HL-60/S4 (cell line): ENCODE results near the gene EPHB3.

Experiments used
- in situ Hi-C: fragments of 300-500 bp; cut with MboI; formaldehyde crosslinking; loops from 2 replicates; pipeline ENCODE4 v1.14.3; 2022; ENCODE audit warnings: low sequenced_read_pairs

EPHB3 gene

DNA sequence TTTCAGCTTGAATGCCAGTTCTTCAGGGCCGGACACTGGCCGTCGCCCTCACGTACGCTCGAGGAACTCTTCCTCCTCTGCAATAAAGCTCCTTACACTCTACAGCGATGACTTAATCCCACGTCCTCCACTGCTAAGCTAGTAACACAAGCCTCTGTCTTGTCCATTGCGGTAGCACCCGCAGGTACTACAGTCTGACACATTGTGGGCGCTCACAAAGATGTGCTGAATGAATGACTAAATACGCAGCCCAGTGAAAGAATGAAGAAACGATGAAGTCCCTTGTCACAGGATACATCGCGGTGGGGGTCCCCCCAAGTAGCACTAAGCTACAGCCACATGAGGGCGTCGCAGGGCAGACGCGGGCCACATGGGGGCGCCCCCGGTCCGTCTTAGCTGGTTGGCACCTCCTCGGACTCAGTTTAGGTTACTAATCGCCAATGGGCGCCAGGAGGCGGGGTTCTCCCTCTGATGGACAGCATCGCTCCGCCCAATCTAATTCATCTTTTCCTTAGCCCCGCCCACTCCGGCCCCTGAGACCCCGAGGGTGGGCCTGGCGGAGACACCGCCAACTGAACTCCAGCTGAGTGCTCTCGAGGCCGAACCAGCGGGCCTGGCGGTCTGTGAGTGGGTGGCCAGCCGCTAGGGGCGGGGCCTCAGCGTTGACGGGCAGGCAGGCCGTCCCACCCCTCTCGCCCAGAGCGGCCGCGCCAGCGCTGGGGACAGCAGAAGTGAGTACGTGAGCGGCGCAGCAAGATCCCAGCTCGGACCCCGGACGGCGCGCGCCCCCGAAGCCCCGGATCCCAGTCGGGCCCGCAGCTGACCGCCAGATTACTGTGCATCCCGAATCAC is at the start of gene EPHB3:
Gene EPHB3 (plus strand): TSS at position 725 of the 852 bp plus-strand sequence. CDS start 451 bp downstream, outside the sequence.
- in situ Hi-C loops: no loop called here

DNA sequence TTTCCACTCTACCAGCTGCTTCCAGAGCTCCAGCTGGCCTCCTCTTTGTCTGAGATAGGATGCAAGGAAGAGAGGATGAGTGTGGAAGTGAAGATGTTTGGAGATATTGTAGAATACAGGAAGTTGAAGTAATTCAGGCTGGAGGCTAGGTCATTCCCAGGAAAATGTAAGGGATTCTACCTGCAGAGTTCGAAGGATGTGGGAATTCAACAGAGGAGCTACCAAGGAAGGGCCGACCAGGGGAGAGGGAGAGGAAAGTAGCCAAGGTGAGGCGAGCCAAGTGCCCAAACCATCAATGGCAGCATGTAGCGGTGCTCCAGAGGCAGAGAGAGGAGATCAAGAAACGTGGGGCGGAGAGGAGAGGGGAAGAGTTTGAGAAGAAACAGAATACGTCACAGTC is 49.0 kb upstream of the EPHB3 start:
- in situ Hi-C loops: no loop called here

DNA sequence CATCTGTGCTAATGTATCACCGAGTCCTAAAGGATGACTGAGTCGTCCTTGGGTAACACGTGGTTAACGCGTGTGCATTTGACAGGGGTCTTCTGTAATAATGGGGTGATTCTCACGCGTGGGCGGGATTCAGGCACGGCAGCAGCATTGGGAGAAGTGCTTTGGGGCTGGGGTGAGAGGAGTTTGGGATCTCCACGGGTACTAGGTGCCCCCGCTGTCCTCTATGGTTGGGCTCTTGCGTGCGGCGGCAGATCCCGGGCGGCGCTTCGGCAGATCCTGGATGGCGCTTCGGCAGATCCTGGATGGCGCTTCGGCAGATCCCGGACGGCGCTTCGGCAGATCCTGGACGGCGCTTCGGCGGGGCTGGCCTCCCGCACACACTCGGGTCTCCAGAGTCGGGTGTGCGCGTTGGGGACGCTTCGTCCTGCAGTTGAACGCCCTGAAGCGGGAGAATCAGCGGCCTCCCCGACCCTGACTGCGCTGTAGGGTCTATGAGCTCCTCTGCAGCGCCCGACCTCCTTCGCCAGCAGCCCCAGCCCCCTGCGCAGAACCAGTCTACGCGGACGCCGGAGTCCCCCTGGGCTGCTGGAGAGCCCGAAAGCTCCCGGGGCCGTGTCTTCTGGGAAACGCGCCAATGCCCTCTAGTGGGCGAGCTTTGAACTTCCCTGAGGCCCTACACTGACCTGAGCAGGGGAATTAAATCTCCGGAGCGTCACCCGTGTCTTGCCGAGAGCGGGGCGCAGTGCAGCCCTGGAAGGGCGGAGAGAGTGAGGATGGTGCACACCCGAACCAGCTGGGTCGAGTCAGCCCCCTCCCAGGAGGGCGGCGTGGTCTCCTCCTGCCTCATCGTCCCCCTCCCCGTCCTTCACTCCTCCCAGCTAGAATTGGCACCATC is 48.1 kb upstream of the EPHB3 start:
- in situ Hi-C loops: no loop called here

DNA sequence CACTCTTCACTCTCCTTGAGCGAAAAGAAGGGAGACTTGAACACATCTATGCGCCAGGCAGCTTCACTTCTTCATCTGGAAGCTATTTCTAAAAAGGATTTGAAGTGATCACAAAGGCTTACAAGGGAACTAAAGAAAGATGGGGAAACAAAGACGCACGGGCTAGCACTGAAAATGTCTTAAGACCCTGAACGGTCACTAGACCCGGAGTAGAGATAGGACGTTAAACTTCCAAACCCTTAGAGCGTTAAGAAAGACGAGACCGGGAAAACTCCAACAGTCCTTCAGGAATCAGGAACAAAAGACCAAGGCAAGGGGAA is 47.5 kb upstream of the EPHB3 start:
- in situ Hi-C loops: no loop called here

DNA sequence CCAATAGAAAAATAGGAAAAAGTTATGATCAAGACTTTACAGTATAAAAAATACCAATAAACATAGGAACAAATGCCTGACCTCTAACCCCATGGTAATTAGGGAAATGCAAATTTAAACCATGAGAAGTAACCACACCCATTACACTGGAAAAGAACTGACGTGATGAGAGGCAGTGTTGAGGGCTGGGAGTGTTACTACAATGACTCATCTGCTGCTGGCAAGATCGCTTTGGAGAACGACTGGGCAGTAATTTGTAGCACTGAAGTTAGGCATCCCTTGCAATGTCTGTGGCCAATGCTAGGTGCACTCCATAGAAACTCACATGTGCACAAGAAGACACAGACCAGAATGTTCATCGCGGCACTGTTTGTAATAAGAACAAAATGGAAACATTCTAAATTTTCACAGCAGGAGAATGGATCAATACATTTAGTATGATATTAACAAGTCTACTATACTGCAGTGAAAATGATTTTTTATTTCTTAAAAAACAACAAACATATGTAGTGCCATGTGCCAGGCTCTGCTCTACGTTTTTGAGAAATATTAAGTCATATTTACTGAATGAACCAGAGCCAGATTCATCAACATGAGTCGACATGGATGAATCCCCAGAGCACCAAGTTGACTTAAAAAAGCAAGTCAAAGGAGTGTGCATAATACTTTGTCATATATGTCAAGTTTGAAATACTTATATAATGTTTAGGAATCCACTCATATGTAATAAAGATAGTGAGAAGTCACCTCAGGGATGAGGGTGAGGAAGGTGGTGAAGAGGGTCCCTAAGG is 37.6 kb upstream of the EPHB3 start:
- in situ Hi-C loops: loop anchor here (10.0 kb wide), 1 partner anchor 149 kb away; the partner anchor contains the start of gene THPO

DNA sequence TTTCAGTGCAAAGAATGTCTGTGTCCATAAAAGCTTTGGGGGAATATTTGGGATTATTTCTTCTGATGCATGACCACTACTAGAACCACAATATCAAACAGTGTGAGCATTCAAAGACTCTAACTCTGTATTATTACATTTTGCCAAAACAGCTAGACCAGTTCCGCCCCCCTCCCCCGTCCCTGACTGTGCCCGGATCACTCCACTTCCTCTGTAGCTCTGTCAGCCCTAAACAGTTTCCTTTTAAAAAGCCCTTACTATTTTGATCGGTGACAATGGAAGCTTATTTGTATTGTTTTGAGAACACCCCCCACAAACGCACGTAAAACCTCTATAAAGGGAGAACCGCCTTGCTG is 36.6 kb upstream of the EPHB3 start:
- in situ Hi-C loops: loop anchor here (10.0 to 25.0 kb wide), 2 partner anchors 150 to 638 kb away; partner anchors contain the start of genes PARL and THPO

DNA sequence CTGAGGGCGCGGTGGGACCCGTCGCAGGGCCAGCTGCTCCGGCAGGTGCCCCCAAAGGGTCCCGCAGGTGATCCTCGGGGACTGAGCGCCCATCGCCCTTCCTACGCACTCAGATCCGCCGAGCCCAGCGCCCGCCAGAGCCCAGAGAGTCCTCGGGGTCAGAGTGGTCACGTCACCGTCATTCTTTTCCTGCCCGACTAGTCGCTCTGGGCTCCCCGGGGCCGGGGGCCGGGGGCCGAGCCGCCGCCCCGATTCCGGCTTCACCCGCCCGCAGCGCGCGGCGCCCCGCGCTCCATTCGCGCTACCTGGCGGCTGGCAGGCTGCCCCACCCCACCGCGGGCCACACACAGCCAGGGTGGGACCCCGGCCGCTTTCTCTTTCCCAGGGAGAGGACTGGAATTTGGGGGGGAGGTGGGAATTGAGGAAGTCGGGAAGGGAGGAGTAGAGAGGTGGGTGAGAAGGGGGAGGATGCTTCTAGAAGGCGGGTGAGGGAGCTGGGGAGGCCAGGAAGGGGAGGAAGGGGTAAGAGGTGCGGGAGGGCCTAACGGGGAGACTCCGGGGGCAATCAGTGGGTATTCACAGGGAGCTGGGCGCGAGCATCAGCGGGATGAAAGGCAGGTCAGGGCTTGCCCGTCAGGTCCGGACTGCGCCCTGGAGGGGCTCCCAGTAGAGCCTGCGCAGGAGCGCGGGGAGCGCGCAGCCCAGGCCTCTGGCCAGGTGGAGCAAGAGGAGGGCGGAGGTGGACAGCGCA is 36.1 kb upstream of the EPHB3 start:
- in situ Hi-C loops: loop anchor here (10.0 to 25.0 kb wide), 2 partner anchors 151 to 638 kb away; partner anchors contain the start of genes PARL and THPO

DNA sequence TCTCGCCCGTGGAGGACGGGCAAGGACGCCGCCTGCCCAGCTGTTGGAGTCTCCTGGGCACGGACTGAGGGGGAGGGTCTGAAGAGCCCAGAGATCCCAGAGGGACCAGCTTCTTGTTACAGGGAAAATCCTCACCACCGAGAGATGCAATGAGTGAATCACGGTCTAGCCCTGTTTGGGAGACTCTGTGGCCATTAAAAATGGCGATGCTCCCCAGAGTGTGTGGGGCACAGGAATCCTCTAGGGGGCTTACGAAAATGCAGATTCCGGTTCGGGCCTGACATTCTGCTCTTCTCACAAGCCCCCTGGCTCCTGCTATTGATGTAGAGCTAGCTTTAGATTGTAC is 35.5 kb upstream of the EPHB3 start:
- in situ Hi-C loops: loop anchor here (10.0 to 25.0 kb wide), 2 partner anchors 151 to 639 kb away; partner anchors contain the start of genes PARL and THPO

DNA sequence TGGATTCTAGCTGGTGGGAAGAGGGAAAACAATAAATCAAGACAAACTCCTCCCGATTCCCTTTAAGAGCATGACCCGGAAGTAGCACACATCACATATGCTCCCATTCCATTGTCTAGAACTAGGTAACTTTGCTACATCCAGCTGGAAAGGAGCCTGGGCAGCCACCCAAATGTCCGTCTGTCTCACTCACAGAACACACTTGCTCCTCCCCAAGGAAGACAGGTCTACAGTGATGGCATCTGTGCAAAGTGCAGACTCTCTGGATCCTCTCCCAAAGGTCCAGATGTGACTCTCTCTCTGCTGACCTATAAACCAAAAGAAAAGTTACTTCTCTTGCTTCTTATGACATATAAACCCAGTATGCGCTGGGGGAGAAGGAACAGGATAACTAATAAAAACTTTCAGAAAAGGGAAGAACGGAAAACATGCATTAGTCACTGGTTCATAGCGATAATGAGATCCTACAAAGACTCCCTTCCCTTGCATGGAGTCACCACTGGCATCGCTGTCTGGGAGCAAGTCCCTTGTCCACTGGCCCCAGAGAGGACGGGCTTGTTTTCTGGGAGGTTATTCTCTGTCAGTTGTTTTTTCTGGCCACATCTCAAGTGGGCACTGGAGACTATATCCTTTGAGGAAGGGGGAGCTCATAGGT is 29.8 kb upstream of the EPHB3 start:
- in situ Hi-C loops: loop anchor here (25.0 kb wide), 1 partner anchor 644 kb away; the partner anchor contains the start of gene PARL

DNA sequence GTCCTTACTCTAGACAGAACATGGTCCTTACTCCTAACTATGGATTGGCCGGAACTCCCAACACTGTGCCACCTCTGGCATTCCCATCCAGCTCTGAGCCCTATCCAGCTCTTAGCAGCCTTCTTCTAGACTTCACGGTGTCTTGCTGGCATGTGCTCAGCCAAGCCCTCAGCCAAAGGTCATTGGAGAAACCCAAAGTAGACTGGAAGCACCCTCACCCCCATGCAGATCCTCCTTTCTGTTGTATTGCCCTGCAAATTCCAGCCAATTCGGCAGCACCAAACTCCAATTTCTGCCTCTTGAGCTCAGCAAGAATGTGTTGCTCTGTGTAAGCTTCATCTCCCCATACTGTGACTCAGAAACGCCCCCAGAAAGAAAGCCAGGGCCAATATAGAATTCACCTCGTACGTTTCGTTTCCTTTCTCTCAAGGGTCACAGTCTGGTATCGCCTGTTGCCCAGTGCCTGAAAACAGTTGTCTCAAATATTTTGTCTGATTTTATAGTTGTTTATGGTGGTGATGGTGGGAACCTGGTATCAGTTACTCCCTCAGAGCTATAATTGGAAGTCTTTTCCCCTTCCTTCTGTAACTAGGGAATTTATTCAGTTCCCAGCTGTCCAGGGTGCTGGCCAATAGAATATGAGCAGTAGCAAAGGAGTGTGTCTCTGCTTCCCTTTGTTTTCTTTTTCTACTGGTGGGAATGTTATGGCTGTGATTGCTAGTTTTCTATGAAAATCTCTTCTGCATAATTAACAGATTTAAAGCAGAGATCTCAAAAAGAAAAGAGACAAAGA is 28.4 kb upstream of the EPHB3 start:
- in situ Hi-C loops: loop anchor here (25.0 kb wide), 1 partner anchor 646 kb away; the partner anchor contains the start of gene PARL

DNA sequence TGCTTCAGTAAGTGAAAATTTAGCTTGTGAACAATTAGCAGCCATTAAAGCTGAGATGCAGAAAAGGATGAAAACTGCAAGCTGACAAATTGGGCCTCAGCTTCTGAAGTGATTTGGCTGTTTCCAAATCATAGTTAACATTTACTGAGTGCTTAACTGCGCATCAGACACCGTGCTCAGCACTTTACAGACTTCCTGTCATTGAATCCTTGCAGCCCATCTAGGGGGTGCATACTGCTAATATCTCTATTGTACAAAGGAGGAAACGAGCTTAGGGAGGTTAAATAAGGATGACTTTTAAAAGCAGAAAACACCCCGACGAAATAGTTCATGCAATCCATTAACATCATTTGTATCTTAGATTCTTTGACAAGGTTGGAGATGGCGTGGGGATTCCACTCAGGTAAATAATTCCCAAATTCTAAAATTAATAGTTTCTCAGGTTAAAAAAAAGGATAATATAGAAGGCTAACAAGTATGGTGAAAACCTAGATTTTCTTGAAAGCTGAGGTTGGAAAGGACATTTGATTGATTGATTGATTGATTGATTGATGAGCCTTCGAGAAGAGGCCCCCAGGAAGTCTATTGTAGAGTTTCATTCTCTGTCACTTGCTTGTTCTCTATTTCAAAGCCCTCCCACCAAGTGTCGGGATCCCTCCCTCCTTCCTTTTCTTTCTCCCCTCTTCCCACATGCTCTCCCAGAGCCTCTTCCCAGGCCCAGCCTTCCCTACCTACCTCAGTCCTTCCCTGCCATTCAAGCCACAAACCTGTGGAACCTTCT is 23.5 kb upstream of the EPHB3 start:
- in situ Hi-C loops: loop anchor here (25.0 kb wide), 1 partner anchor 651 kb away; the partner anchor contains the start of gene PARL

DNA sequence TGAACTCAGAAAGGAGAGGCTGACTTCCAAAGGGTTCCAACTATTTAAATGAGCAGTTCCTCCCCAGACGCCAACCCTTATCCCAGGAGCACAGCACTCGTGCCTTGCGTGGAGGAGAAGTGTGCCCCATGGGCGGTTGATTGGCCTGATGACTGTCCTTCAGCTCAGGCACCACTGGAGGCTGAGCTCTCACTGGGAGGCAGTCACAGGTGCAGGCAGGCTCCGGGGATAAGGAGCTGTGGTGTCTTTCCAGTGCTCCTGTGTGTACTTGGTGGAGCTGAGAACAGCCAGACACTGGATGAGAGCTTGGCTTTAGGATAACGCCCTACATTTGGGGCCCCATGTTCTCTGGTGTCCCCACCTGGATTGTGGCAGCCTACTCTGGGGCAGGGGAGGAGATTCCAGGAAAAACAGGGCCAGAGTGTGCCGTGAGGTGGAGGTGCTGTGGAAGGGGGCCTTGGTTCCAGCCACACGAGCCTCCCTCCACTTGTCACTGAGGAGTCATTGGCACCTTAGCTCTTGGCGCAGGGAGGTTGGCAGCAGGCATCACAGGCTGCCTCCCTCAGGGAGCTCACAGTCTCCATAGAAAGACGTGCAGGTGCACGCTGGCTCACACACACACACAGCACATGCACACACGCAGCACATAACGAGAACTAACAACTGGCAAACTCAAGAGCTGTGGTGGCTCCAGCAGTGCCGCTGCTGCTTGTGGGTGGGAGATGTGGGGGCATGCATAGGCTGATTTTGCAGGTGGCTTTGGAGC is 22.7 kb upstream of the EPHB3 start:
- in situ Hi-C loops: loop anchor here (25.0 kb wide), 1 partner anchor 652 kb away; the partner anchor contains the start of gene PARL

DNA sequence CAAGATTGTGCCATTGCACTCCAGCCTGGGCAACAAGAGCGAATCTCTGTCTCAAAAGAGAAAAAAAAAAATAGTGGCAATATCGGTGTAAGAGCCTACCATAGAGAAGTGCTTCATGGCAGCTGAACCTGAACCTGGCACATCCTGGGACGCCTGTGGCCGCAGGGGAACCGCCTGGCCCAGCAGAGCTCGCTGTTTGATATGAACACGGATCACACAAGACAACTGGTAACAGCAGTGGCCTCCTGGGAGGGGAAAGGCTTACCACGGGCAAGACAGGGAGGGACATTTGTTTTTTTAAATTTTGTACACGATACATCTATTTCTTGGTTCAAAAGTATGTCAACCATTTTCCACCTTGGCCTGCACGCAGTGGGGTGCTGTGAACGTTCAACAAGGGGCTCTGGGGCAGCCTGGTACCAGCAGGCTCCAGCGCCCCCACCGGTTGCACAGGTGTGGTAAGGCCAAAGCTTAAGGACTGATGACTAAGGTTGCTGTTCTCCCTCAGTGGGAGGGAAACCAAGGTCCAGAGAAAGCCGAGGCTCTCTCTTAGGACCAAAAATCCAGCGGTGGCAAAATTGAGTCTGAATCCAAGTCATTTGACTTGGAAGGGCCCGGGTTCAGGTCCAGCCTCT is 21.7 kb upstream of the EPHB3 start:
- in situ Hi-C loops: loop anchor here (25.0 kb wide), 1 partner anchor 653 kb away; the partner anchor contains the start of gene PARL

DNA sequence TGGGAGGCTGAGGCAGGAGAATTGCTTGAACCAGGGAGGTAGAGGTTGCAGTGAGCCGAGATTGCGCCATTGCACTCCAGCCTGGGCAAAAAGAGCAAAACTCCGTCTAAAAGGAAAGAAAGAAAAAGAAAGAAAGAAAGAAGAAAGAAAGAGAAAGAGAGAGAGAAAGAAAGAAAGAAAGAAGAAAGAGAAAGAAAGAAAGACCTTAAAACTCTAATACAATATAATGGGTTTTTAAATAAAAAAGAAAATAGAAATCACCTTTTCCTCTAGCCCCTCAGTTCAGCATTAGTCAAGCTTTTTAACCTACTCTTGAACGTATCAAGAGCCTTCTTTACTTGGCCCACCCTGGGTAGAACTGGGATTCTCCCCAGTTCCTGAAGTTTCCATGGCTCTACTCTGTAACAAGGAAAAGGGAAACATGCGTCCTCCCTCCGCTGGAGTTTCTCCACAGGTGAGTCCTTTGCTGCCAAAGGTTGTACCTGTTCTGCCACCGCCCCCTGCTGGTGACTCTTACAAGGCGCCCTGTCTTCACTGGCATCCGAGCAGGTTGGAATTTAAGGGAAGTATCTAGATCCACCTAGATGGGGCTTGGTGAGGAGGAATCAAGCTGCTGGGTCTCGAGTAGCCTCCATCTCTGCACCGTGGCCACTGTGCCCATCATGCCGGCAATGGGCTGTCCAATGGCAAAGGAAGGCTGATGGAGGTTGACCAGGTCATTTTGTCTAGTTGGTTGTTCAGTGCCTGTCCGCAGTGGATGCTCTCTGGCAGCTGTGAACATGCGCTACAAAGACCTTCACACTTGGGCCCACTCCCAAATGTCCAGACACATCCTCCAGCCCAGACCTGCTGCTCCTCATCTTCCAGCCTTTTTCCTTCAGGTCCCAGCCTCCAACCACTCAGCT is 20.6 kb upstream of the EPHB3 start:
- in situ Hi-C loops: loop anchor here (25.0 kb wide), 1 partner anchor 654 kb away; the partner anchor contains the start of gene PARL

DNA sequence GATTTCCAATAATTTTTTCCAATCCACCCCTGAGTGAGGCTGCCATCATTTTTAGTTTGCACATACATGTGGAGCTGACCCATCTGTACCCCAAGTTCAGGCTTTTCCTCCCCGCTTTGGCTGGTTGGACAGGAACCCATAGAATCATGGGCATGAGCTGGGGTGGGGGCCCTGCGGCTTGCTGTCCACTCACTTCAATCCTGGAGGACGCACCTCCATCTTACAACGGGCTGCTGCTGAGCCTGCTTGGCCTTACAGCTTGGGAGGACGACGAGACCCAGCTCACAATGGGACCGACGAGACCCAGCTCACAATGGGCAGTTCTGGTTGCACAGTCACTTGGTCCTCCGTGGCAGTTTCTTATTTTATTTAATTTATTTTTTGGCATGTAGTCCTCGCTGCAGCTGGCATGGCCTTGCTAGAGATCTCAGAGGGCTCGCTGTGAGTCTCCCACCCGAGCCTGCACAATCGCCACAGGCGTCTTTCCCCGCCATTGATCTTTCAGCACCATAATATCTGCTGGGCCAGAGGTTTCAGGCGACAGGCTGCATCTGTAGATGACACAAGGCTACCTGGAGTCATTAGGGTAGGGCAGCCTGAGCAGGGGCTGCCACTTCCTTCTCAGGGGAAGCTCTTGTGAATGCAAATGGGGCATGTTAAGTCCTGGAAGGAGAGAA is 19.6 kb upstream of the EPHB3 start:
- in situ Hi-C loops: loop anchor here (25.0 kb wide), 1 partner anchor 655 kb away; the partner anchor contains the start of gene PARL
